Dermis microvascular lymphatic vessel endothelial cell (primary cell): ENCODE data around the gene EFCAB5. TPM values are rescaled to one million over a fixed set of nuclear protein-coding genes. Genes with fewer than 3 reads are reported as not detected.

Source experiments
- DNase-seq, 2 donors: peaks; one replicate each; pipeline versions ENCODE4 v3.0.0 to v3.0.0-alpha.2; 2010; ENCODE audit warnings: low read depth in 2 of 2
- total RNA-seq: library from RNA; depleted of rRNA; stranded (reverse); fragments of >200 nt; gene quantifications from 2 replicates; pipeline ENCODE4 v1.2.1, GENCODE V29; 2014

Gene EFCAB5
- total RNA-seq, 1 donor from 2014 or later, result 0.13 TPM

DNA sequence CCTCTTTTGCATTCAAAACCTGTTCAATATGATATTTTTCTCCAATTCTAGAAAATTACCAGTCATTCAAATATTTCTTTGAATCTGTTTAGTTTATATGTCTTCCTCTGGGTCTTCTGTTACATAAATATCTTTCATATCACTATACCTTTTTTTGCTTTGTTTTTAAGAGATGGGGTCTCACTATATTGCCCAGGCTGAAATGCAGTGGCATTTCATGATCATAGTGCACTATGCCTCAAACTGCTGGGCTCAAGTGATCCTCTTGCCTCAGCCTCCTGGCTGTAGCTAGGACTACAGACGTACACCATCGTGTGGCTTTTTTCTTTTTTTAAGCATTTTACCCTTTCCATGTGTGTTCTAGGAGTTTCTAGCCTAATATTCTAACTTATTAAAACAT is 214.0 kb downstream of the EFCAB5 start:
- DNase-seq, result no peak

Other genes with a start within 250 kb of the EFCAB5 start
- gene SSH2, start 11.4 kb upstream of the EFCAB5 start, total RNA-seq, result 12.6 and 15.3 TPM in 2 replicates
- gene NSRP1, start 175.2 kb downstream of the EFCAB5 start, total RNA-seq, result 8.1 and 11.6 TPM in 2 replicates